Left forelimb (tissue), 1 donor: ENCODE results near the gene TOMM22.

Experiments used
- DNase-seq: peaks from one replicate; pipeline ENCODE4 v3.0.0-alpha.2; 2018; ENCODE audit warnings: low spot score

TOMM22 gene

DNA sequence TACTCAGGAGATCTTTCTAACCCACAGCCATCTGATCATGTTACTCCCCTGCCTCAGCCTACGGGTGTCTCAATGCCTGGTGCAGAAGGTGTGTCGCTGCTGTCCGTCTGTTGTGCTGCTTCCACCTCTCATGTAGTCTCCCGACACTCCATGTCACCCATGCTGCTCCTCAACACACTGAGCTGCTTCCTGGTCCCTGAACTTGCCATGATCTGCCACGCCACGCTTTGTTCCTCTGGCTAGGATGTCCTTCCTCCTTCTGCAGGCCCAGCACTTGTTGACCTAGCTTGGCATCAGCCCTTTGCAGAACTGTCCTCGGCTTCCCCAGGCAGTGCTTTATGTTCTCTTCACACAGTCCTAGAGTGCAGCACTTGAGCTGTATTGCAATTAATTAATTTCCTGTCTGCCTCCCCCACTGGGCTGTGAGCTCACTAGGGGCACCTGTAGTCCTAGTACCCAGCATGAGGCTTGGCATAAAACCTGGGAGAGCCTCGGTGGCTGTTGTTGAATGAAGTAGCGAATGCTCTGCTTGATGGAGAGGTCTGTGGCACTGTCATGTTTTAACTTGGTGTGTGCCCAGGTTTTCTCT is 33.5 kb downstream of the TOMM22 start:
- no peak for DNase-seq

DNA sequence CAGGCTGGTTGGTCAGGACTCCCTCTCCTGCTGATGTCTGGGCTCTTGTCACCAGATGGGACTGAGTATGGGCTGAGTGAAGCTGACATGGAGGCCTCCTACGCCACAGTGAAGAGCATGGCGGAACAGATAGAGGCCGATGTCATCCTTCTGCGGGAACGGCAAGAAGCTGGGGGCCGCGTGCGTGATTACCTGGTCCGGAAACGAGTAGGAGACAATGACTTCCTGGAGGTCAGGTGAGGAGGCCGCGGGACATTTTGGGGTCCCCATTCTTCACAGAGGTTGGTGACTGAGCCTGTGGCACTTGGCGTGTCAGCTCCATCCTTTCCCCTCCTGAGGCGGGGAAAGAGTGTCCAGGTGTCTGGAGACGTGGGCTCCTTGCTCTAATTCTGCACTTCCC is 34.1 kb downstream of the TOMM22 start:
- DNase-seq = no peak

DNA sequence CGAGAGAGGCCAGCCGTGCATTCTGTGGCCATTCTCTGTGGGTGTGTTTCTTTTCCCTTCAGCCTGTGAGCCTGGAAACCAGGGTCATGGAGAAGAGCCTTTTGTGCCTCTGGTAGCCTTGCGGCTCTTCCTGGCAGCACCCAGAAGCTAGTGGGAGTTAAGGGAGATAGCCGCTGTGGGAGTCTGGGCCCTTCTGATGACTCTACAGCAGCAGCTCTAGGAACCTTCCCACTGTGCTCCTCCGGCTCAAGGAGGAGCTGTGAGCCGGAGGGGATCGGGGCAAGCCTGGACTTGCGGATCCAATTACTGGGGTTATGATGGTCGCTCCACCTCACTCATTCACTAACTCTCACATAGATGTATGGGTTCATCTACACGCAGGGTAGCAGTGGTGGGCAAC is 34.5 kb downstream of the TOMM22 start:
- no peak for DNase-seq

DNA sequence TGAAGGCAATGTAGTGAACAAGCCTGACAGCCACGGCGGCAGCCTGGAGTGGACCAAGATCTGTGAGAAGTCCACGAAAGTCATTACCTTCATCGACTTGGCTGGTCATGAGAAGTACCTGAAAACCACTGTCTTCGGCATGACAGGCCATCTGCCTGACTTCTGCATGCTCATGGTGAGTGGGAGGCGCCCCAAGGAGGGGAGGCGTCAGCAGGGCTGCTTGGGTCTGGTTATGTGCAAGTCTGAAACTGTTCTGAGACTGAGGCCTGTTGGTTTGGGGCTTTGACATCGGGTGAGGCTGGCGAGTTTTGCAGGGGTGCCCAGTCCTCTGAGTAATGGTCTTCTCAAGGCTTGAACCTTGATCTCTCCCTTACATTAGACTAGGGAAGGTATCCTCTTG is 35.1 kb downstream of the TOMM22 start:
- DNase-seq = no peak

DNA sequence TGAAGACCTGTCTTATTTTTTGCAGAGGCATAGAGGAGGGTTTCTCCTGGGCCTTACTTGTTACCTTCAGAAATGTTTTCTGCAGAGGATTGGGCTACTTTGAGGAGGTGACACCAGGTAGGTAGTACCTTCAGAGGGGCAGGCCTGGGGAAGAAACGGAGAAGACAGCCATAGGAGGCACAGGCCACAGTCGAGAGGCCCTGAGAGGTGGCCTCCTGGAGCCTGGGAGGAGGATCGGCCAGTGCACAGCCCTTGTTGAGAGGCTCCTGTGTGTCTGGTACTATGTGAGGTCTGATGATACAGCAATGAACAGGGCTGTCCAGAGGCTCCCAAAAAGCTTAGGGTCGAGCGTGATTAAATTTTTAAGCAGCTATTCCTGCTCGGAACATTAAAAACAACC is 35.5 kb downstream of the TOMM22 start:
- DNase-seq = no peak

DNA sequence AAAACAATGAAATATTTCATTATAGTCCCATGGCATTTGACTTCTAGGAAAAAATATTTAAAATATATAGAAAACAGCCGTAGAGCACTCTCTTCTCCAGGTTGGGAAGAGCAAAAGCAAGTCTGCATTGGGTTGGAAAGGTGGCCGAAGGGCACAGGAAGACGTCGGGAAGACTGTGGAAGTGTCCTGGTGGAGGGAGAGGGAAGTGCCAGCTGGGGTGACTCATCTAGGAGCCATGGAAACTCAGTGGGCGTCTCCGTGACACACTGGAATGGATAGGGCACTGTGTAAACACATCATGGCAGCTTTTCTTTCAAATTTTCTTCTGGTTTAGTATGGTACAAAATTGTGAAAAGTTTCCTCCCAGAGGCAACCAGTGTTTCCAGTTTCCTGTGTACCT is 36.7 kb downstream of the TOMM22 start:
- DNase-seq = no peak

DNA sequence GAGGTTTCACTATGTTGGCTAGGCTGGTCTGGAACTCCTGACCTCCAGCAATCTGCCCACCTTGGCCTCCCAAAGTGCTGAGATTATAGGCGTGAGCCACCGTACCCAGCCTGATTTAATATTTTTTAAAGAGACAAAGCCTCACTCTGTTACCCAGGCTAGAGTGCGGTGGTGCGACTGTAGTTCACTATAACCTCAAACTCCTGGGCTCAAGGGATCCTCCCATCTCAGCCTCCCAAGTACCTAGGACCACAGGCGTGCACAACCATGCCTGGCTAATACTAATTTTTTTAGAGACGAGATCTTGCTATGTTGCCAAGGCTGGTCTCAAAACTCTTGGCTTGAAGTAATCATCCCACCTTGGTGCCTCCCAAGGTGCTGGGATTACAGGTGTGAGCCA is 37.4 kb downstream of the TOMM22 start:
- no peak for DNase-seq

DNA sequence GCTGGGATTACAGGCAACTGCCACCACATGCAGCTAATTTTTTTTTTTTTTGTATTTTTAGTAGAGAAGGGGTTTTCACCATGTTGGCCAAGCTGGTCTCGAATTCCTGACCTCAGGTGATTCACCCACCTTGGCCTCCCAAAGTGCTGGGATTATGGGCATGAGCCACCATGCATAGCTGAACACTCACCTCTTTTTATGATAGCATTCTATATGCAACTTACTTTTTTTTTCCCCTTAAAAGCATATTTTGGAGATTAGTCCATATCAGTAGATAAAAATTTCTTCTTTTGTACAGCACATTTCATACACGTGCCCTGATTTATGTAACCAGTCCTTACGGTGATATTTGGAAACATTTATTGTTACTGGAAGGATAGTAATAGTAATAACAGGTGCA is 38.6 kb downstream of the TOMM22 start:
- no peak for DNase-seq

DNA sequence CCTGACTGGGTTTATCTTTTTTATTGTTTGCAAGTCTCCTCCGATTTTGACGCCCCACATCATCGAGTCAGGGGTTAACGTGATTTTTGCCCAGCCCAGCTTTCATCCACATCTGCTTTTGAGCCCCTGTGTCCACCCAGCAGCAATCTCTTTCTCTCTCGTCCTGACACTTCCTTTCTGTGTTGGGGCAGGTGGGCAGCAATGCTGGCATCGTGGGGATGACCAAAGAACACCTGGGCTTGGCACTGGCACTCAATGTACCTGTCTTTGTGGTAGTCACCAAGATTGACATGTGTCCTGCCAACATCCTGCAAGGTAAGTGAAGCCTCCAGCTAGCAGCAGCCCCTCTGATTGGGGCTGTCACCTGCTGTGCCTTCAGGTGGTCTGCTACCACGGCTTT is 39.8 kb downstream of the TOMM22 start:
- no peak for DNase-seq

DNA sequence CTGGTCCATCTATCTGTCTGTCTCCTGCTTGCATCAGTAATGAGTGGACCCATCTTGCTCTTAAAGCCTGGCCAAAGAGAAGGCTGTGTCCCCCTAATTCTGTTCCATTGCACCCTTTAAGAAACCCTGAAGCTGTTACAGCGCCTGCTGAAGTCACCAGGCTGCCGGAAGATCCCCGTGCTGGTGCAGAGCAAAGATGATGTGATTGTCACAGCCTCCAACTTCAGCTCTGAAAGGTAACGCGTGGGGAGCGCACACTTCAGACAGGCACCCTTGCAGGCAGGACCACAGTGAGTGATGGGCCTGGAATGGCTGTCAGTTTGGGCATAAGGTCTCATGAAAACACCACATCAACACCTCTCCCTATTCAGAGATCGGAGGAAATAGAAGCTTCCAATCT is 42.4 kb downstream of the TOMM22 start:
- no peak for DNase-seq

DNA sequence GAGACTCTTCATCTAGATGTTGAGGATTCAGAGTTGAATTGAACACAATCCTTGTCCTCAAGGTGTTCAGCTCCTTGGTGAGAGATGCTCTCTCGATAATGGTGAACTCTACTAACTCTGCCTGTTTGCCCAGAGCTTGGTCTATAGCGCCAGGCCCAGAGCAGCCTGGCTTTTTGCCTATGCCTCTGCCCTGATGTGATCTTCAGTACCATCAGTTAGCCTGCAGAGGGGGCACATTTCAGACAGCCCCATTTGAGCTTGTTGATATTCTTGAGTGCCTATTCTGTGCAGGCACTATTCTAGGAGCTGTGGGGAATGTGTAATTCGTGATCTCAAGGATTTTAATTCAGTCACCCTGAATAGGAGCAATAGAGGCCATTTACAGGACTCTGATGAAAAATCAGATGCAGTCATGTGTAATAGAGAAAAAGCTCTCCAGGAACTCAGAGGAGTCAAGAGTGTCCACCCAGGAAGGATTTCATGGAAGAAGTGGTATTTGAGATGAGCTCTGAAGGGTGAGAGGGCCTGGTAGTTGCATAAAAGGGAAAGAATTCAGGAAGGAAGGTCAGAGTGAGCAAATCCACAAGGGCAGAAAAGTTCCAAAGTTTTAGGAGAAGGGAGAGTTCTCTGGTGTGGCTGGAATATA is 43.3 kb downstream of the TOMM22 start:
- no peak for DNase-seq

DNA sequence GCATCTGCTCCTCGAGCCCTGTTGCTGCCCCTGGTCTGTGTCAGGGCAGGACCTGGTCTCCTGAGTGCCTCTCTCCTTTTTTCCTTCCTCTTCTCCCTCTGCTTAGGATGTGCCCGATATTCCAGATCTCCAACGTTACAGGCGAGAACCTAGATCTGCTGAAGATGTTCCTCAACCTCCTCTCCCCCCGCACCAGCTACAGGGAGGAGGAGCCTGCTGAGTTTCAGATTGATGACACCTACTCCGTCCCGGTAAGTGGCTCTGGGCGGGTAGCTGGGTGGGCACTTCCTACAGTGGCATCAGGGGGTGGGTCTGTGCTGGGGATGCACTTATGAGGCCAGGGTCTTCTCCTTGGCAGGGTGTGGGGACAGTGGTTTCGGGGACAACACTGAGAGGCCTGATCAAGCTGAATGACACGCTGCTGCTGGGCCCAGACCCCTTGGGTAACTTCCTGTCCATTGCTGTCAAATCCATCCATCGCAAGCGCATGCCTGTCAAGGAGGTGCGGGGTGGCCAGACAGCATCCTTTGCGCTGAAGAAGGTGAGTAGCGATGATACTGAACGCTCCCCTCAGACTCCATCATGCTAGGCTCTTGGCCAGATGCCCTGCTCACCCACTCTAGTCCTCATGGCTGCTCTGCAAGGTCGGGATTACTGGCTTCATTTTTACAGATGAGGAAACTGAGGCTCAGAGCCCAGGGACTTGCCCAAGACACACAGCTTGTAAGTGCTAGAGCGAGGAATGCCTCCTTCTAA is 44.3 kb downstream of the TOMM22 start:
- no peak for DNase-seq

DNA sequence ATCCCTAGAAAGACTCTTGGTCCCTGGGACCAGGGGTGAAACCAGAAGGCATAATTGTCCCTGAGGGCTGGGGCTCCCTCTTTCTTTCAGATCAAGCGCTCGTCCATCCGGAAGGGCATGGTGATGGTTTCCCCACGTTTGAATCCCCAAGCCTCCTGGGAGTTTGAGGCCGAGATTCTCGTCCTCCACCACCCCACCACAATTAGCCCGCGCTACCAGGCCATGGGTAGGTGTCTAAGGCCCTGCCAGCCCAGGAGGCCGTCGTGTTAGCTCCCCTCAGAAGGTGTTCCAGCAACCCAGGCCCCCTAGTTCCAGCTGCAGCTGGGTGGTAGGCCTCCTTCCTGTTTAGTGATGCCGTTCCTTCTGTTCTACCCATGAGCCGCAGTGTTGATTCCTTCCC is 45.4 kb downstream of the TOMM22 start:
- no peak for DNase-seq

DNA sequence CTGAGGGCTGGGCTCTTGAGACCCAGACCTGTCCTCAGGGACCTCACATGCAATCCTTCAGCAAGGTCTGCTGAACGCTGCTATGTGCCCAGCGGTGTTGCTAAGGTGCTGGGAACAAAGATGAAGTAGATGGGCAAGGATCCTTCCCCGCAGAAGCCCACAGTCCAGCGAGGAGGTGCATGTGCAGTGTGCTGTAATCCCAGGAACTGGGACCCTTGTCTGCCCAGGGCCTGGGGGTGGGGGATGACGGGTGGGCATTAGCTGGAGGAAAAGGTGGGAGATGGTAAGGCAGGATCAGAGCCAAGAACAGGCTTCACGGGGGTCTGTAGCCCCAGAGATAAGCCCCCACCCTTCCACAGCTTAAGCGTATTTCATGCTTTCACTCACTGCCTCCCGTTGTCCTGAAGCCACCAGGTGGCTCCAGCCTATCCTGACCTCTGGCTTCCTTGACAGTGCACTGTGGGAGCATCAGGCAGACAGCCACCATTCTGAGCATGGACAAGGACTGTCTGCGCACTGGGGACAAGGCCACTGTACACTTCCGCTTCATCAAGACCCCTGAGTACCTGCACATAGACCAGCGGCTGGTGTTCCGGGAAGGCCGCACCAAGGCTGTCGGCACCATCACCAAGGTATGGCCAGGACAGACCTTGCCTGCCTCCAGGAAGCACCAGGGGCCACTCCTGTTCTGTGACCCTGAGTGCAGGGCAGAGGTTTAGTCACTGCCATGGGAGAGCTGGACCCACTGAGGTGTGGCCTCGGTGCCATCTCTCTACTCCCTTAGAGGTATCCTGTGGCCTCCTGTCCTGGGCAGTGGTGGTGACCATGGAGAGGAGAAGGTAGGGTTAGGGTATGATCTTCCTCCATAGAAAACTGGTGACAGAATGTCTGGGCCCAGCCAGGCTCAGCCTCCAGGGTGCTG is 46.0 kb downstream of the TOMM22 start:
- no peak for DNase-seq

DNA sequence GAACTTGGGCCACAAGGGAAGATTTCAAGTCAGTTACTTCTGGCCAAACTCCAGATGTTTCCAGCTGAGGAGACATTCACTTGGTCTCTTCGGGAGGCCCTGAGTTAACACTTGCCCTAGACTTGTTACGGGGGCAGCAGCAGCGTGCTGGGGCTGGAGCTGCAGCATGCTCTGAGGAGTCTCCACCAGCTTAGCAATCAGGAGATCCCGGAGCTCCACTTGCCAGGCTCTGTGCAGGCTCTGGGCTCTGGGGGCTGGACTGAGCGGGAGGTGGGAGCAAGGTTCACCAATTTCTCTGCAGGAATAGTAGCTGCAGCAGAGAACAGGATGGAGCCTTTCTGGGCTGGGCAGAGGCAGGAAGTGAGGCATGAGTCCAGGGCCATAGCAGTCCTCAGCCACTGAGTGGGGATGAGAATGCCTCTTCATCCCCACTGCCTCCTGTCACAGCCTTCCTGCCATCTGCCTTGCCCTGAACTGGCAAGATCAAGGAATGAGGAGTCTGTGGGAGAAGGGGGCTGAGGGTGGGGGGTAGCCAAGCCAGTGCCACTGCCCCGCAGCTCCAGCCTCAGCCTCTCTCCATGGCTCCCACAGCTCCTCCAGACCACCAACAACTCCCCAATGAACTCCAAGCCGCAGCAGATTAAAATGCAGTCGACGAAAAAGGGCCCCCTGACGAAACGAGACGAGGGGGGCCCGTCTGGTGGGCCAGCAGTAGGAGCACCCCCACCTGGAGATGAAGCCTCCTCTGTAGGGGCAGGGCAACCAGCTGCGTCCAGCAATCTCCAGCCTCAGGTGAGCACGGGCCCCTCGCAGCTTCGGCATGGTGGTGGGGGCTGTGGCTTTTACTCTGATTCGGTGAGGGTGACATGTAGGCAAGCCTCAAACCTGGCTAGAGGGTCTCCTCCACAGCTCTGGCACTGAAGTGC is 47.4 kb downstream of the TOMM22 start:
- no peak for DNase-seq

DNA sequence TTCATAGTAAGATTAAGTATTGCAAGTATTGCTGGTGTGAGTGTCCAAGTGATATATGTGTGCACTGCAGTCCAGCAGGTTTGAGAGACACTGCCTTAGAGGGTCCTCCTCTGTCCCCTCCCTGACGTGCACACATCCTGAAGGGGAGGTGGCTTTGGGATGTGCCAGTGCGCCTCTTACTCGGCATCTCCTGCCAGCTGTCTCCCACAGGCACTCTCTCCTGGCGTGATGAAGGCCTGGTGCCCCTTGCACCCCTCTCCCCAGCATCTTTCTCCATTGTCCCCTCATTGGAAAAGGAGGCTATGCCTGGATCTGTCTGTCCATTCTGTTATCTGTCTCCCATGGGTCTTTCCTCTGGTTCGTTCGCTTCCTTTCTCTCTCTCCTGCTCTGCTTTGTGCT is 48.2 kb downstream of the TOMM22 start:
- no peak for DNase-seq

DNA sequence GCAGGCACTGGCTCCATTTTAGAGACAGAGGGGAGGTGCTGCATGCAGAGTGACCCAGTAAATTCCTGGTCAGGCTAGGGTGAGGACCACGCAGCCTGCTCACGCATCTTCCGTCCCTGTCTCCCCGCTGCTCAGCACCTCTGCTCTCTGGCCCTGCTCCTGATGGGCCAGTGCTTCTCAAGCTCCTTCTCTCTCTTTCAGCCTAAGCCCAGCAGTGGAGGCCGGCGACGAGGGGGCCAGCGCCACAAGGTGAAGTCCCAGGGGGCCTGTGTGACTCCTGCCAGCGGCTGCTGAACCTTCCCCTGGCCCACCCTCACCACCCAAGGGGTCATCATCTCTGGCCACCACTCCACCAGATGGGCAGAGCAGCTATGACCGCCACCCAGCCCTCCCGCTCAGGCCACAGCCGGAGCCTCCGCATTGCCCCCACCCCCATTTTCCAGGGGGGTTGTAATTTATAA is 48.7 kb downstream of the TOMM22 start:
- DNase-seq = no peak

DNA sequence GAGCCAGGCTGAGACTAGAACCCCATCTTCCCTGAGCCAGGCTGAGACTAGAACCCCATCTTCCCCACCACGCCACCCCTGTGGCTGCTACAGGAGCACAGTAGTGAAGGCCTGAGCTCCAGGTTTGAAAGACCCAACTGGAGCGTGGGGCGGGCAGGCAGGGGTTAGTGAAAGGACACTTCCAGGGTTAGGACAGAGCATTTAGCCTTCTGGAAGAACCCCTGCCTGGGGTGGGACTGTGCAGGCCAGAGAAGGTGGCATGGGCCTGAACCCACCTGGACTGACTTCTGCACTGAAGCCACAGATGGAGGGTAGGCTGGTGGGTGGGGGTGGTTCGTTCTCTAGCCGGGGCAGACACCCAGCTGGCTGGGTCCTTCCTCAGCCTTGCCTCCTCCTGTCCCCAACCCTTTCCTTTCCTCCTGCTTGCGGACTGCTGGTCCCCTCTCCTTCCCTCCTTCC is 50.0 kb downstream of the TOMM22 start:
- no peak for DNase-seq

DNA sequence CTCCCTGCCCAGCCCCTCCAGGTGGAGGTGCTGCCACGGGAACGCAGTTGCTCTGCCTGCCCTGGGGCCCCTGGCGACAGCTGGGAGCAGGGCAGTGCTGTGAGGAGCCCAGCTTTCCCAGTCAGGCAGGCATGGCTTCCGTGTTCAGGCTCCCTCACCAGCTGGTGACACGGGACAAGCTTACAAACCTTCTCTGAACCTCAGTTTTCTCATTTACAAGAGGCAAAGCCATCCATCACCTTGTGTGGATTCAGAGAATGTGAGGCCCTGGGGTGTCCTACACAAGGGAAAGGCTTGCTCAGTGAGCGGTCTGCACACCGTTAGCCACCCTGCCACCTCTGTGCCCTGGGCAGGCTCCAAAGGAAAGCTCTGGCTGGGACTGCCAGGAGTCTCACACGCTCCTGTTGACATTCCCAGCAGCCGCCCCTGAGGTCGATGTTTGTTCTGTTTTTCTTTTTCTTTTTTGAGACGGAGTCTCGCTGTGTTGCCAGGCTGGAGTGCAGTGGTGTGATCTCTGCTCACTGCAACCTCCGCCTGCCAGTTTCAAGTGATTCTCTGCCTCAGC is 50.6 kb downstream of the TOMM22 start:
- no peak for DNase-seq

DNA sequence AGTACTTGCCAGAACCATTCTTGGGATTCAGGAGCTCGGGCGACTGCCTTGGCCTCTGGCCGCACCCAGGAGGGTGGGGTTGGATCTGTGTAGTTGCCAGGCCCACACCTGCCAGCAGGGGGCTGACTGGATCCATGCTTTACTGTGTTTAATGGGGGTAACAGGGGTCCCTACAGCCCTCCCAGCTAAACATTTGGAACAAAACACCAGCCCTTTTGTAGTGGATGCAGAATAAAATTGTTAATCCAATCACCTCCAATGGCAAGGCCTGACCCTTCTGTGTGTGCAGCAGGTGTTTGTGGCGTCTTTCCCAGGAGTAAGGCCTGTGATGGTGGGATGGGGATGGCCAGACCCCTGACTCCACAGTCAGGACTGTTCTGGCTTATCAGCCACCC is 51.6 kb downstream of the TOMM22 start:
- no peak for DNase-seq
